ENCODE measurements around the gene BMAL1.

DNA sequence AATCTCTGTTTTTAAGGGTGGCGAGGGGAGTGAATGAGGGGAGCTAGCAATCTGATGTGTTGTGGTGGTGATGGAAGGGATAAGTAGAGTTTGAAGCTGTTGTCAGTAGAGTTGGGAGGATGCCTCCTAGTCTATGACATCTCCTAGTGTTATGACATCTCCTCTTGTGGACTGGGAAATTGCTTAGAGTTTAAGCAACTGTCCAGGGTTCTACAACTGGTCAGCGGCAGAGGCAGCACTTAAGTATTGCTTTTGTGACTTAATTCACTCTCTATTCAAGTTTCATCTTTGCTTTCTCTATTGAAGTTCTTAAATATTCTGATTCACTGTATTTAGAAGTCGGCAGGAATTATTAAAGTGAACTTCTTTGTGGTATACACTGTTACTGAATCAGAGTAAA, 13.8 kb downstream of the BMAL1 start:
- TF ChIP-seq CTCF (IDR thresholded peaks at IDR 0.05; ENCODE audit: low read depth, low read length, poor library complexity, severe bottlenecking) (no peak), EZH2phosphoT487 (IDR thresholded peaks at IDR 0.05; ENCODE audit: borderline replicate concordance, low read length) (no peak)
